Ishikawa (cell line): ENCODE results near the gene TSTD2.

Experiments
- CREB1 ChIP-seq: IDR thresholded peaks from 2 replicates; pipeline ENCODE4 v1.6.1; 2012; ENCODE audit warnings: low read depth
- MAX ChIP-seq: IDR thresholded peaks from 2 replicates; pipeline ENCODE4 v1.6.1; 2012
- NFIC ChIP-seq: IDR thresholded peaks from 2 replicates; pipeline ENCODE4 v1.6.1; 2012
- RAD21 ChIP-seq: IDR thresholded peaks from 2 replicates; pipeline ENCODE4 v1.6.1; 2012; ENCODE audit warnings: low read depth
- TCF12 ChIP-seq: IDR thresholded peaks from 2 replicates; pipeline ENCODE4 v1.6.1; 2012; ENCODE audit warnings: low read depth
- TEAD4 ChIP-seq: IDR thresholded peaks from 2 replicates; pipeline ENCODE4 v1.6.1; 2012
- YY1 ChIP-seq: IDR thresholded peaks from 2 replicates; pipeline ENCODE4 v1.6.1; 2012; ENCODE audit warnings: low read depth

- TF ChIP-seq NFIC: no peak
- TF ChIP-seq TEAD4: no peak
- no peak for TF ChIP-seq MAX
- TF ChIP-seq TCF12: no peak
- TF ChIP-seq YY1: no peak
- TF ChIP-seq RAD21: no peak
- TF ChIP-seq CREB1: no peak
Observed at GRCh38 chr9:97560154-97560553, 73.0 kb downstream of the TSTD2 start.
